HG03045 (cell line): ENCODE measurements around the gene LAMP2.

Experiments
- ATAC-seq: cut with Tn5 transposase; IDR thresholded peaks from one replicate; pipeline ENCODE4 v1.9.1; 2021; ENCODE audit warnings: mild to moderate bottlenecking, moderate library complexity; ENCODE audit not compliant: unreplicated experiment

The LAMP2 gene

GRCh38 chrX:120457766-120458180 lies 11.3 kb downstream of the LAMP2 start:
- ATAC-seq: peak; percentile 86

DNA sequence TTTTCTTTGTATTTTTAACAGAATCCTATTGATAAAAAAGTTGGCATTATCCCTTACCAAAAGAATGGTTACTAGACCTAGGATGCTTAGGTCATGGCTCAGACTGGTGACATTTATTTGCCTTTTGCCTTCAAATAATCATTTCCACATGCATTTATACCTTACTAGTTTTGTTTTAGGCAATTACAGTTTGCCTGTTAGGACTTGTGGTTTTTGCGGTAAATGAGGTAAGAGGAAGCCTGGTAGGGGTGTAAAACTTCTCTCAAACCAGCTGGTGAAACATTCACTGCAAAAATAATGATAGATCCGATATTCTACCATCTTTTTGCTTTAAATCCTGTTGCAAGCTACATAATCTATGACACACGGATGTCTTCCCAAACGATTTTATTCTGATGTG lies 12.1 kb downstream of the LAMP2 start:
- ATAC-seq: no peak

DNA sequence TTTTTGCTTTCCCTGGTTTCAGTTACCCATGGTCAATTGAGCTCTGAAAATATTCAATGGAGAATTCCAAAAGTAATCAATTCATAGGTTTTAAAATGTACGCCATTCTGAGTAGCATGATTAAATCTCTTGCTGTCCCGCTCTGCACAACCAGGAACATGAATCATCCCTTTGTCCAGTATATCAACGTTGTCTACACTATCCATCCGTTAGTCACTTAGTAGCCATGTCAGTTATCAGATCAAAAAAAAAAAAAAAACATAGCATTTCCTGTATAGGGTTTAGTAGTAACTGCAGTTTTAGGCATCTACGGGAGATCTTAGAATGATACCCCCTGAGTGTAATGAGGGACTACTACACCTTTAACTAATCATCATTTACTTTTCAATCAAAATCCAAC lies 15.1 kb downstream of the LAMP2 start:
- ATAC-seq: no peak

DNA sequence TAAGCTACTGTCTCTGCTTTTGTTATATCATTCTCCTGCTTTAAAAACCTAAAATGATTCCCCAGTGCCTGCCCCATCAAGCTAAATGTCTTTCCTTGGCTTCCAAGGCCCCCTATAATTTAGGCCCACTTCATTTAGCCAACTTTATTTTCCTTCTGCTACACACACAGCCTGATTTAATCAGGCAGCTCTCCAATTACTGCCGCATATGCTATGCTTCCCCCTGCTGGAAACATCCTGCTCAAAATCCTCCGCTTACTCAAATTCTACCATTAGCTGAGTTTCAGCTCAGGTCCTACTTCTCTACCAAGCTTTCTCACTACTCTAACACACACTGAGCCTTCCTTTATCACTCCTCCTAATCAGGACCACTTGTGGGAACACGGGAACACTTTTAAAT lies 17.0 kb downstream of the LAMP2 start:
- no peak for ATAC-seq

DNA sequence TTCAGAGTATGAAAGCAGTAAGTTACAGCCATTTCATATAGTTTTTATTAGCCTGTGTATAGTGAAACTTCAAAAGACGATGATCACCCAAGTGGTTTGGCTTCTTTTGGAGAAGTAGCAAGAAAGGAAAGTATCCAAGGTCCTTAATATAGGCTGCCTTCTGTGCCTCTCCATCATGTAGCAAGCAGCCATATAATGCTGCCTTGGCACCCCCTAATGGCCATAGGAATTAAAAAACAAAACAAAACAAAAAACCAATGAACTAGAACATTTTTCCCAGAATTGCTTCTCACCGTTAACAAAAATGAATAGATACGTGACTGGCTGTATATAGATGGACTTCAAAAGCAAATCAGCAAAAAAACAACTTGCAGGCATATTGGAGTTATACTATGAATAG lies 18.9 kb downstream of the LAMP2 start:
- ATAC-seq: no peak

DNA sequence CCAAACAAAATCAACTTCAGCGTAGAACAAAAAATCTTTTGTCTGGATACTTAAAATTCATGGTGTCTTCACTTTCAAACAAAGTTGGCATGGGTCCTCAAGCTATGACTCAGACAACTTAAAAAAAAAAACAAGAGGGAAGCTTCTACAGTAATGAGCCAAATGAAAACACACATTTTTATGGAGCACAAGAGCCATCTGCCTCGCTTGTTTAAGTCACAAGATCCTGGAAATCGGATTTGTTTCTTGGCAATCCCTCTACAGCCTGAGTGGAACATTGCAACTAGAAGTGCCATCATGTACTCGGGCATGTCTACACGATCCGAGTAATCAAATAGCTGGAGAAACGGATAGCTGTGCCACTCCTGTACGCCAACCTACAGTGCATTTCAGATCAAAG lies 22.6 kb downstream of the LAMP2 start:
- ATAC-seq: no peak

- ATAC-seq: no peak
Measured at GRCh38 chrX:120439921-120440320, 29.2 kb downstream of the LAMP2 start.

DNA sequence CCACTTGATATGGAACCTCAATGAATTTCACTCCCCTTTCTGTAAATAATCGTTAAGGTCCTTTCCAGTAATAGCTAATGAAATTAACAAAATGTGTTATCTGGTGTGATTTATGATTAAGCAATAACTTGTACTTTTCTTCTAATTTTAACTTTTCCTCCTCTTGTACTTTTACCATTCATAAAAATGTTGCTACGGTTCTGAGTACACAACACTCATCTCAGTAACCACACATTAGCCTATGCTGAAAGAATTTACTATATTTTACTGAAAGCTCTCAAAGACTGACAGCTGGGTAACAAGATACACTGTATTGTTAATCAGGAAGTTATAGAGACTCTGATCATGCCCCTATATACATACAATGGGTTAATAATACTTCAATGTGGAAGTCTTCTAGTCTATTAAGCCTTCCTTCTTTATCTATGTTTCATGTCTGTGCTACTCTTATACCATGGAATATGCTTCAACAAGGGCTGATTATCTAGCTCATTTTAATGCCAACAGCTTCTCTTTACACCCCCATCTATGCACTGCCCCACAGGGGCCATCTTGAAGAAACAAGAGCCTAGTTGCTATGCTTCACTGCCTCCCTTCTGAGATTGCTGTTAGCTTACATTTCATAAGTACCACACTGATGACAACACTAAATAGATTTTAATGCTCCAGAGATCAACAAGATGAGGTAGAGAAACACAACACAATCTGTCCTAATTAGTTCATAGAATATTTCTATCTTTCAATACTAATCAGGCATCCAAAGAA lies 39.1 kb downstream of the LAMP2 start:
- no peak for ATAC-seq

- no peak for ATAC-seq
Measured at GRCh38 chrX:120428309-120428708, 40.8 kb downstream of the LAMP2 start.

GRCh38 chrX:120426599-120426998 lies 42.5 kb downstream of the LAMP2 start:
- ATAC-seq: no peak

GRCh38 chrX:120419463-120419862 lies 49.6 kb downstream of the LAMP2 start:
- ATAC-seq: no peak

- no peak for ATAC-seq
Measured at GRCh38 chrX:120408168-120408567, 60.9 kb downstream of the LAMP2 start.

DNA sequence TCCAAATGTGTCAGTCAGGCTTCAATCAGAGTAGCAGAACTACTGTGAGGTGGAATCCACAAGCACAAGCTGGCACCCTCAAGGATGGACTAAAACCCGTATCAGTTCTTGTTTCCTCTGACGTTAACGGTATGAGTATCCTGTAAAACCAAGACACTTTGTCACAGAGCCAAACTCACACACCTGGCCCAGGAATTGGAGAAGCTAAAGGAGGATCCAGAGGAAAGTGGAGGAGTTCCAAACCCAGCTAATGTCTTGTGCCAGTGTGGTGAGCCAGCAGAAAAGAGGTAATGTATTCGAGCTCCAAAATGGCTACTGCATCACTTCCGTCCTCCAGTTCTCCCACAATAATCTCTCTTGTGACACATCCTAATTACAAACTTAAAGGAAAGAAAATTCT lies 62.5 kb downstream of the LAMP2 start:
- ATAC-seq: no peak

- ATAC-seq: no peak
Measured at GRCh38 chrX:120402369-120402768, 66.7 kb downstream of the LAMP2 start.

GRCh38 chrX:120401301-120401700 lies 67.8 kb downstream of the LAMP2 start:
- no peak for ATAC-seq

- no peak for ATAC-seq
Measured at GRCh38 chrX:120380699-120381098, 88.4 kb downstream of the LAMP2 start.

GRCh38 chrX:120379937-120380681 lies 89.0 kb downstream of the LAMP2 start:
- ATAC-seq: no peak

GRCh38 chrX:120378570-120378969 lies 90.5 kb downstream of the LAMP2 start:
- ATAC-seq: no peak
